HepG2 (cell line): ENCODE results near the gene ADAM22. TPM values are rescaled to one million over a fixed set of nuclear protein-coding genes. Genes with fewer than 3 reads are reported as not detected.

Experiments
- ATAC-seq: fragments of 200-7000 bp; cut with Tn5 transposase; 3 replicates; pipeline ENCODE4 v1.9.1; 2020; ENCODE audit warnings: mild to moderate bottlenecking, moderate library complexity
- BruUV-seq: library from RNA; stranded (reverse); fragments of 400-500 nt; replicated peaks from 2 replicates; lab custom pipeline; 2021; lab: Mats Ljungman, UMichigan
- CTCF ChIA-PET: fragments of 300-600 bp; formaldehyde crosslinking; extraction: SDS; loops from one replicate; lab custom pipeline; 2021; ENCODE audit warnings: low total read pairs, inconsistent platforms, low intra/inter-chr PET ratio; lab: Yijun Ruan, JAX
- POLR2A ChIA-PET: fragments of 350-600 bp; sonication (Branson Sonifier 250); formaldehyde crosslinking; loops from one replicate; lab custom pipeline; 2020; ENCODE audit warnings: antibody characterized with exemption, inconsistent platforms; lab: Yijun Ruan, JAX
- DNase-seq: peaks from one replicate; pipeline ENCODE4 v3.0.0-alpha.2; 2015; ENCODE audit warnings: low spot score
- FAIRE-seq: peaks from 3 replicates; lab custom pipeline; 2011; peaks lifted over from hg19 to GRCh38; lab: Jason Lieb, UNC
- H2AFZ ChIP-seq: one replicate; pipeline ENCODE4 v1.6.1; 2011; ENCODE audit warnings: low read length, inconsistent platforms
- H3K27ac ChIP-seq: fragments of 300-600 bp; 3 replicates; pipeline ENCODE4 v1.8.0; 2011; ENCODE audit warnings: mixed run types, mild to moderate bottlenecking, mixed read lengths, low read length, inconsistent platforms; ENCODE audit not compliant: insufficient read depth; ENCODE audit errors: extremely low read length
- H3K27me3 ChIP-seq, 2 experiments: fragments of 200-600 bp in 1 of 2; 2 replicates in 1 of 2; 3 replicates in 1 of 2; pipeline versions ENCODE4 v1.6.0 to v1.8.0; 2011; ENCODE audit warnings: low read length in 2 of 2, mild to moderate bottlenecking in 2 of 2, moderate library complexity in 2 of 2, inconsistent platforms in 1 of 2; ENCODE audit not compliant: insufficient read depth in 2 of 2, control insufficient read depth in 1 of 2
- H3K36me3 ChIP-seq, 2 experiments: fragments of 200-600 bp in 1 of 2; replicated peaks in 1 of 2; 2 replicates in 1 of 2; 3 replicates in 1 of 2; pipeline versions ENCODE4 v1.5.1 to v1.8.0; 2011; ENCODE audit warnings: low read length in 2 of 2, inconsistent platforms in 1 of 2; ENCODE audit not compliant: insufficient read depth in 2 of 2, control insufficient read depth in 1 of 2
- H3K4me1 ChIP-seq: 2 replicates; pipeline ENCODE4 v1.5.1; 2012; ENCODE audit warnings: low read length, inconsistent platforms; ENCODE audit not compliant: insufficient read depth
- H3K4me2 ChIP-seq: 2 replicates; pipeline ENCODE4 v1.6.0; 2011; ENCODE audit warnings: low read depth, low read length, inconsistent platforms
- H3K4me3 ChIP-seq, 3 experiments: fragments of 200-600 bp in 1 of 3; sonication (generic), shearing (Covaris generic) in 1 of 3; replicated peaks in 1 of 3; 2 replicates each; pipeline ENCODE4 v1.5.1; 2011 to 2016; ENCODE audit warnings: low read length in 3 of 3, inconsistent platforms in 2 of 3, low read depth in 2 of 3, mild to moderate bottlenecking in 2 of 3, control low read depth in 1 of 3, mixed read lengths in 1 of 3; ENCODE audit not compliant: insufficient read depth in 1 of 3
- H3K79me2 ChIP-seq: one replicate; pipeline ENCODE4 v1.6.1; 2011; ENCODE audit warnings: low read length, inconsistent platforms; ENCODE audit not compliant: insufficient read depth
- H3K9ac ChIP-seq: 2 replicates; pipeline ENCODE4 v1.6.0; 2011; ENCODE audit warnings: mild to moderate bottlenecking, low read depth, low read length, inconsistent platforms; ENCODE audit not compliant: insufficient read depth
- H3K9me3 ChIP-seq: 2 replicates; pipeline ENCODE4 v1.5.1; 2012; ENCODE audit warnings: mild to moderate bottlenecking, low read length
- H4K20me1 ChIP-seq: 2 replicates; pipeline ENCODE4 v1.6.0; 2011; ENCODE audit warnings: inconsistent platforms, mild to moderate bottlenecking, low read length, moderate library complexity; ENCODE audit not compliant: insufficient read depth
- ATRX ChIP-seq: sonication (generic); formaldehyde crosslinking; IDR thresholded peaks from 2 replicates; pipeline ENCODE4 v1.4.0; 2020; ENCODE audit warnings: missing genetic modification reagents, borderline replicate concordance
- CBX5 ChIP-seq: sonication (generic); formaldehyde crosslinking; IDR thresholded peaks from 2 replicates; pipeline ENCODE4 v1.4.0; 2020; ENCODE audit warnings: missing genetic modification reagents, borderline replicate concordance
- CEBPB ChIP-seq: IDR thresholded peaks from 2 replicates; pipeline ENCODE4 v1.6.1; 2011; ENCODE audit warnings: low read depth, low read length, improper control_type of control experiment, borderline replicate concordance
- HBP1 ChIP-seq: IDR thresholded peaks from 2 replicates; pipeline ENCODE4 v1.6.1; 2016; ENCODE audit warnings: low read depth, control low read depth
- IRF1 ChIP-seq: sonication (generic); formaldehyde crosslinking; IDR thresholded peaks from 2 replicates; pipeline ENCODE4 v1.4.0; 2020; ENCODE audit warnings: low read depth, mild to moderate bottlenecking, missing genetic modification reagents
- KMT2A ChIP-seq: sonication (generic); formaldehyde crosslinking; IDR thresholded peaks from 2 replicates; pipeline ENCODE4 v1.4.0; 2020; ENCODE audit warnings: missing genetic modification reagents
- NCOA5 ChIP-seq: sonication (generic); formaldehyde crosslinking; IDR thresholded peaks from 2 replicates; pipeline ENCODE4 v1.4.0; 2020; ENCODE audit warnings: missing genetic modification reagents
- ZBTB1 ChIP-seq: sonication (generic); formaldehyde crosslinking; IDR thresholded peaks from 2 replicates; pipeline ENCODE4 v1.4.0; 2020; ENCODE audit warnings: missing genetic modification reagents, borderline replicate concordance
- ZNF205 ChIP-seq: IDR thresholded peaks from 2 replicates; pipeline ENCODE4 v1.6.1; 2018; ENCODE audit warnings: missing biosample characterization, missing genetic modification reagents
- ZNF460 ChIP-seq: sonication (generic); formaldehyde crosslinking; IDR thresholded peaks from 2 replicates; pipeline ENCODE4 v1.5.1; 2020; ENCODE audit warnings: missing genetic modification reagents, mild to moderate bottlenecking, borderline replicate concordance
- ZNF652 ChIP-seq: IDR thresholded peaks from 2 replicates; pipeline ENCODE4 v1.6.1; 2016; ENCODE audit warnings: low read depth, borderline replicate concordance
- ZSCAN22 ChIP-seq: sonication (generic); formaldehyde crosslinking; IDR thresholded peaks from 2 replicates; pipeline ENCODE4 v1.4.0; 2020; ENCODE audit warnings: mild to moderate bottlenecking, missing genetic modification reagents
- WGBS: methylation state at CpG from one replicate; pipeline ENCODE4 v1.1.6; 2017; ENCODE audit warnings: low lambda C conversion rate; 5-methylcytosine and 5-hydroxymethylcytosine counted together
- in situ Hi-C: cut with HindIII; loops from 2 replicates; pipeline ENCODE4 v1.10.0; 2017; ENCODE audit warnings: low pct_unique_long_range_greater_than_20kb; ENCODE audit not compliant: extremely low pct_ligation_motif_present
- intact Hi-C: fragments of 100-400 bp; cut with micrococcal nuclease; formaldehyde crosslinking; loops from one replicate; pipeline ENCODE4 v1.10.0; 2022; ENCODE audit not compliant: unreplicated experiment
- polyA plus RNA-seq, 8 experiments: library from polyadenylated mRNA; depleted of rRNA in 3 of 8; stranded (reverse) in 7 of 8; unstranded in 1 of 8; fragments of >200 nt; fragmentation: Illumina TruSeq in 4 of 8; extraction: Trizol in 4 of 8; gene quantifications; 2 replicates each; pipeline versions ENCODE4 v1.2.1 to v1.2.3, GENCODE V29; 2011 to 2016; ENCODE audit warnings: low read depth in 4 of 8, missing spikeins in 1 of 8, mixed read lengths in 1 of 8; ENCODE audit not compliant: insufficient read depth in 1 of 8
- total RNA-seq, 5 experiments: library from RNA; depleted of rRNA; stranded (reverse); fragments of >200 nt; fragmentation: Illumina TruSeq; extraction: Trizol; gene quantifications; 2 replicates each; pipeline ENCODE4 v1.2.3, GENCODE V29; 2016; ENCODE audit warnings: low read depth in 1 of 5
- TF ChIP-seq, protein P1 (sequence below): sonication (generic); formaldehyde crosslinking; IDR thresholded peaks from 2 replicates; pipeline ENCODE4 v1.4.0; 2020; ENCODE audit warnings: missing genetic modification reagents, mild to moderate bottlenecking, borderline replicate concordance

ADAM22 gene
- total and polyA plus RNA-seq, 2 of the 13 experiments (the other 11 are each of a cell fraction or from before 2014, with no cell fraction given): 1.9 to 6.7 TPM

DNA sequence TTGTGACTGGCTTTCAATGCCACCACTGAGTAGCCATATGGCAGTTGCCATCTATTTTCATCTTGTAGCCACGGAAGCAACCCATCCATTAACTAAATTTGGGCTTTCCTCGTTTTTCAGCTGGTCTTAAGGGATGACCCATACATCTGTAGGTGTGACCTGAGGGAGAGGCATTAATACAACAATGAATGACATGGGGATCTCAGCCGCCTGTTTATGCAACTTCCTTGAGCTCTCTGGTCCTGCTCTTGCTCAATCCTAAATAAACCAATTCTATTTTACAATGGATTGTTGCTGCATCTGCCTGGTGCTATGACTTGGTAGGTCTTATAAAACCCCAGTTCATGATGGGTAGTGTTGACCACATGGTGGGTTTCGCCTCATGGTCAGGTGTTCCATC is 21.9 kb upstream of the ADAM22 start:
- Histone ChIP-seq H3K9ac (no peak overlapping the region), H3K4me3 (no peak overlapping the region), H3K27ac (no peak overlapping the region), H4K20me1 (no peaks in the 10 kb centered on the region), H3K9me3 (no peaks in the 10 kb centered on the region), H3K79me2 (no peaks in the 10 kb centered on the region), H3K4me1 (peaks cover 8% of the 10 kb centered on the region), H2AFZ (no peak overlapping the region), H3K27me3 (no peaks in the 10 kb centered on the region), H3K36me3 (0 out of 5 replicates have a peak, but pooled peaks cover 0 to 3% of the 10 kb centered on the region in 2 experiments), H3K4me2 (no peak overlapping the region)
- DNase-seq (no peak), ATAC-seq (peak; percentile 28; the same call in 1 of the 3 replicates), FAIRE-seq (no peak)
- in situ Hi-C loops: no loop called here
- ChIA-PET POLR2A (no interaction called here), CTCF (no interaction called here)
- no TSS peak for BruUV-seq
- TF ChIP-seq CEBPB (peak; percentile 44; the same call in 1 of the 2 replicates), ZSCAN22 (CRISPR knock-in tag) (no peak)
- TF ChIP-seq, protein P1, sequence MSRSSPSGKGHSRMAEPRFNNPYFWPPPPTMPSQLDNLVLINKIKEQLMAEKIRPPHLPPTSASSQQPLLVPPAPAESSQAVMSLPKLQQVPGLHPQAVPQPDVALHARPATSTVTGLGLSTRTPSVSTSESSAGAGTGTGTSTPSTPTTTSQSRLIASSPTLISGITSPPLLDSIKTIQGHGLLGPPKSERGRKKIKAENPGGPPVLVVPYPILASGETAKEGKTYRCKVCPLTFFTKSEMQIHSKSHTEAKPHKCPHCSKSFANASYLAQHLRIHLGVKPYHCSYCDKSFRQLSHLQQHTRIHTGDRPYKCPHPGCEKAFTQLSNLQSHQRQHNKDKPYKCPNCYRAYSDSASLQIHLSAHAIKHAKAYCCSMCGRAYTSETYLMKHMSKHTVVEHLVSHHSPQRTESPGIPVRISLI (CRISPR knock-in tag): no peak
- intact Hi-C loops: no loop called here
- 28% methylated on average over 4 of the region's 4 CpGs for WGBS

DNA sequence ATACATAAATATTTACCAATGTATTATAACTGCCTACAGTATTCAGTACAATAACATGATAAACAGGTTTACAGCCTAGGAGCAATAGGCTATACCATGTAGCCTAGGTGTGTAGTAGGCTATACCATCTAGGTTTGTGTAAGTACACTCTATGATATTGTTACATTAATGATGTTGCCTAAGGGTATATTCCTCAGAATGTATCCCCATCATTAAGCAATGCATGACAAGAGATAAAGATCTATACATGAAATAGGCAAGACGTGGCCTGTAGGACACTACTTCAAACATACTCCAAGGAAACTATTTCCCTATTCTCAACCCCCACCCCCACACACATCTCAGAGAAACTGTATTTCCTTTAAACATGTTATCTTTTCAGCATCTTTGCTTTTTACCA is 15.3 kb upstream of the ADAM22 start:
- H2AFZ ChIP-seq: no peak overlapping the region
- no peaks in the 10 kb centered on the region for H4K20me1 ChIP-seq
- H3K4me2 ChIP-seq: no peak overlapping the region
- WGBS: 0% methylated on average over 1 of the region's 1 CpG
- no peak overlapping the region for H3K27ac ChIP-seq
- ChIA-PET POLR2A (no interaction called here), CTCF (no interaction called here)
- ATAC-seq (no peak), FAIRE-seq (no peak), DNase-seq (no peak)
- H3K27me3 ChIP-seq: no peaks in the 10 kb centered on the region; a peak in 1 of 5 replicates
- H3K4me1 ChIP-seq: no peaks in the 10 kb centered on the region
- H3K9ac ChIP-seq: no peak overlapping the region
- no peaks in the 10 kb centered on the region for H3K36me3 ChIP-seq
- H3K4me3 ChIP-seq: no peak overlapping the region
- no peaks in the 10 kb centered on the region for H3K79me2 ChIP-seq
- intact Hi-C loops (no loop called here), in situ Hi-C loops (no loop called here)
- BruUV-seq: no TSS peak
- H3K9me3 ChIP-seq: no peaks in the 10 kb centered on the region
- no peak for TF ChIP-seq KMT2A (CRISPR knock-in tag)
- TF ChIP-seq ATRX (CRISPR knock-in tag): no peak
- no peak for TF ChIP-seq NCOA5 (CRISPR knock-in tag)
- no peak for TF ChIP-seq IRF1 (CRISPR knock-in tag)
- TF ChIP-seq HBP1: no peak
- no peak for TF ChIP-seq CBX5 (CRISPR knock-in tag)
- no peak for TF ChIP-seq ZNF652 (CRISPR knock-in tag)
- no peak for TF ChIP-seq ZNF460 (CRISPR knock-in tag)
- TF ChIP-seq ZNF205 (CRISPR knock-in tag): no peak
- no peak for TF ChIP-seq ZBTB1 (CRISPR knock-in tag)
